CD14-positive monocyte (primary cell): ENCODE measurements around the gene ATPAF1. TPM values are rescaled to one million over a fixed set of nuclear protein-coding genes. Genes with fewer than 3 reads are reported as not detected.

Experiments
- DNase-seq, 3 donors: peaks; one replicate each; pipeline ENCODE4 v3.0.0-alpha.2; 2011 to 2022
- H2AFZ ChIP-seq: 2 replicates; pipeline ENCODE4 v1.6.0; 2012; ENCODE audit warnings: mild to moderate bottlenecking, low read depth, low read length, inconsistent platforms; ENCODE audit not compliant: insufficient read depth, poor library complexity, severe bottlenecking
- H3K27ac ChIP-seq, 2 donors: 1 replicate in 1 of 2; 2 replicates in 1 of 2; pipeline ENCODE4 v1.5.1; 2012 to 2013; ENCODE audit warnings: low read length in 2 of 2, control low read depth in 1 of 2, inconsistent platforms in 1 of 2, low read depth in 1 of 2, mild to moderate bottlenecking in 1 of 2
- H3K27me3 ChIP-seq, 2 donors: one replicate each; pipeline versions ENCODE4 v1.6.0 to v1.6.1; 2011 to 2013; ENCODE audit warnings: low read length in 2 of 2; ENCODE audit not compliant: control insufficient read depth in 2 of 2, insufficient read depth in 2 of 2
- H3K36me3 ChIP-seq, 2 donors: replicated peaks in 1 of 2; 1 replicate in 1 of 2; 2 replicates in 1 of 2; pipeline versions ENCODE4 v1.5.1 to v1.6.1; 2012 to 2013; ENCODE audit warnings: low read length in 2 of 2, control low read depth in 1 of 2, inconsistent platforms in 1 of 2, mild to moderate bottlenecking in 1 of 2; ENCODE audit not compliant: insufficient read depth in 2 of 2, control insufficient read depth in 1 of 2
- H3K4me1 ChIP-seq, 2 donors: 1 replicate in 1 of 2; 2 replicates in 1 of 2; pipeline versions ENCODE4 v1.5.1 to v1.6.1; 2012 to 2013; ENCODE audit warnings: low read length in 2 of 2, control low read depth in 1 of 2, inconsistent platforms in 1 of 2, mild to moderate bottlenecking in 1 of 2, moderate library complexity in 1 of 2; ENCODE audit not compliant: insufficient read depth in 2 of 2, control insufficient read depth in 1 of 2
- H3K4me2 ChIP-seq: replicated peaks from 2 replicates; pipeline ENCODE3; 2012; ENCODE audit warnings: low read length, moderate library complexity, mild to moderate bottlenecking; ENCODE audit not compliant: poor library complexity, severe bottlenecking; ENCODE audit errors: extremely low read depth
- H3K4me3 ChIP-seq, 3 experiments: fragments of 200-600 bp in 1 of 3; sonication (generic) in 1 of 3; replicated peaks in 1 of 3; 1 replicate in 2 of 3; 2 replicates in 1 of 3; pipeline ENCODE4 v1.5.1; 2011 to 2013; ENCODE audit warnings: low read length in 3 of 3, mild to moderate bottlenecking in 3 of 3, control low read depth in 2 of 3, low read depth in 2 of 3, inconsistent platforms in 1 of 3, moderate library complexity in 1 of 3
- H3K79me2 ChIP-seq: 2 replicates; pipeline ENCODE4 v1.6.0; 2012; ENCODE audit warnings: mild to moderate bottlenecking, control low read depth, inconsistent platforms, low read length, moderate library complexity; ENCODE audit not compliant: insufficient read depth
- H3K9ac ChIP-seq: 2 replicates; pipeline ENCODE4 v1.6.0; 2017; ENCODE audit warnings: low read length, mild to moderate bottlenecking; ENCODE audit not compliant: insufficient read depth, poor library complexity, severe bottlenecking
- H3K9me3 ChIP-seq, 2 donors: replicated peaks in 1 of 2; 1 replicate in 1 of 2; 2 replicates in 1 of 2; pipeline versions ENCODE4 v1.5.1 to v1.6.1; 2012 to 2013; ENCODE audit warnings: low read length in 2 of 2, control low read depth in 1 of 2; ENCODE audit not compliant: control insufficient read depth in 1 of 2, insufficient read depth in 1 of 2
- H4K20me1 ChIP-seq: 2 replicates; pipeline ENCODE4 v1.6.0; 2012; ENCODE audit warnings: mild to moderate bottlenecking, low read length, control low read depth, moderate library complexity; ENCODE audit not compliant: insufficient read depth
- H3K27ac Mint-ChIP-seq, 7 donors: one replicate each; pipeline ENCODE4 v1.8.0; 2020; ENCODE audit warnings: mild to moderate bottlenecking in 7 of 7, mixed read lengths in 7 of 7, moderate library complexity in 6 of 7, inconsistent platforms in 2 of 7
- H3K27me3 Mint-ChIP-seq, 3 donors: one replicate each; pipeline ENCODE4 v1.8.0; 2021 to 2022; ENCODE audit warnings: low read depth in 3 of 3, mild to moderate bottlenecking in 3 of 3, mixed read lengths in 3 of 3, moderate library complexity in 3 of 3, inconsistent platforms in 1 of 3
- H3K36me3 Mint-ChIP-seq, 2 donors: one replicate each; pipeline ENCODE4 v1.8.0; 2020; ENCODE audit warnings: mixed read lengths in 2 of 2, inconsistent platforms in 1 of 2, mild to moderate bottlenecking in 1 of 2
- H3K4me1 Mint-ChIP-seq: one replicate; pipeline ENCODE4 v1.8.0; 2020; ENCODE audit warnings: mild to moderate bottlenecking, mixed read lengths
- H3K4me3 Mint-ChIP-seq, 2 donors: one replicate each; pipeline ENCODE4 v1.8.0; 2020; ENCODE audit warnings: mild to moderate bottlenecking in 2 of 2, mixed read lengths in 2 of 2, moderate library complexity in 1 of 2
- H3K9me3 Mint-ChIP-seq, 7 donors: one replicate each; pipeline ENCODE4 v1.8.0; 2020 to 2022; ENCODE audit warnings: mixed read lengths in 7 of 7, mild to moderate bottlenecking in 6 of 7, moderate library complexity in 6 of 7, inconsistent platforms in 2 of 7
- WGBS: methylation state at CpG from one replicate; pipeline ENCODE4 v1.1.5; 2013; ENCODE audit warnings: missing lambda C conversion rate; ENCODE audit not compliant: insufficient coverage; 5-methylcytosine and 5-hydroxymethylcytosine counted together
- intact Hi-C, 2 donors: fragments of 100-400 bp; cut with micrococcal nuclease; formaldehyde crosslinking; loops; one replicate each; pipeline versions ENCODE4 v1.15.0 to v1.15.1; 2023
- polyA plus RNA-seq, 3 donors: library from polyadenylated mRNA; depleted of rRNA in 1 of 3; unstranded in 2 of 3; stranded (reverse) in 1 of 3; fragments of 300-500 nt in 2 of 3; fragments of >200 nt in 1 of 3; fragmentation: Illumina TruSeq in 2 of 3; gene quantifications; 1 replicate in 2 of 3; 2 replicates in 1 of 3; pipeline ENCODE4 v1.2.3, GENCODE V29; 2012 to 2021
- TF ChIP-seq, protein P1 (sequence below): fragments of 200-600 bp; IDR thresholded peaks from one replicate; pipeline ENCODE4 v1.8.0; 2022; ENCODE audit warnings: antibody characterized with exemption, mild to moderate bottlenecking

Gene ATPAF1
- polyA plus RNA-seq, 3 donors = 16.9 to 45.4 (median 33.4) TPM

DNA sequence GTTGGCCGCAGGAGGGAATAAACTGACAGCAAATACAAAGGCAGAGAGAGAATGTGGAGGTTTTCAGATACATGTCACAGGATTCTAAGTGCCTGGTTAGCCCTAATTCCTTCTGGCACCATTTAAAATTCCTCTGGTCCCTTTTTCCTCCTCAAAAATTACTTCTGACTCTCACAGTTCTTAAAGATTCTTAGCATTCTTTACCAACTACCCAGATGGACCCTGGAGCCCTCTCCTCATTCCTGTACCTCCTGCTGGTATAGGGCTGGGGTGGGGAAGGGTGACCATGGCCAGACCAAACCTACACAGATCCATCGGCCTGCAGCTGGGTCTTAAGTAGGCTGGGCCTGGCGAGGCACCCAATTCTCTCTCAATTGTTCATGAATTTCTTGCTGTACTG, 71.3 kb downstream of the ATPAF1 start:
- Mint-ChIP-seq H3K4me3 (no peak overlapping the region), H3K36me3 (peaks cover 53 to 63% of the 10 kb centered on the region in 2 donors), H3K4me1 (peaks cover 86% of the 10 kb centered on the region), H3K27ac (peak overlapping the region in 4 of 7 donors; percentile 64 to 95 (median 72)), H3K27me3 (no peaks in the 10 kb centered on the region), H3K9me3 (no peaks in the 10 kb centered on the region)
- Histone ChIP-seq H3K9me3 (no peaks in the 10 kb centered on the region), H2AFZ (no peak overlapping the region), H3K36me3 (peaks cover 11 to 24% of the 10 kb centered on the region in 2 donors), H3K27me3 (no peaks in the 10 kb centered on the region), H3K27ac (peak overlapping the region in 1 of 2 donors; percentile 82), H3K4me2 (no peak overlapping the region), H3K79me2 (peaks cover 69% of the 10 kb centered on the region), H3K4me3 (no peak overlapping the region), H3K4me1 (peaks cover 59 to 78% of the 10 kb centered on the region in 2 donors), H3K9ac (no peak overlapping the region), H4K20me1 (peaks cover 41% of the 10 kb centered on the region)
- no CpG with 5 or more reads among the region's 3 CpGs for WGBS
- DNase-seq = no peak
- TF ChIP-seq, protein P1, sequence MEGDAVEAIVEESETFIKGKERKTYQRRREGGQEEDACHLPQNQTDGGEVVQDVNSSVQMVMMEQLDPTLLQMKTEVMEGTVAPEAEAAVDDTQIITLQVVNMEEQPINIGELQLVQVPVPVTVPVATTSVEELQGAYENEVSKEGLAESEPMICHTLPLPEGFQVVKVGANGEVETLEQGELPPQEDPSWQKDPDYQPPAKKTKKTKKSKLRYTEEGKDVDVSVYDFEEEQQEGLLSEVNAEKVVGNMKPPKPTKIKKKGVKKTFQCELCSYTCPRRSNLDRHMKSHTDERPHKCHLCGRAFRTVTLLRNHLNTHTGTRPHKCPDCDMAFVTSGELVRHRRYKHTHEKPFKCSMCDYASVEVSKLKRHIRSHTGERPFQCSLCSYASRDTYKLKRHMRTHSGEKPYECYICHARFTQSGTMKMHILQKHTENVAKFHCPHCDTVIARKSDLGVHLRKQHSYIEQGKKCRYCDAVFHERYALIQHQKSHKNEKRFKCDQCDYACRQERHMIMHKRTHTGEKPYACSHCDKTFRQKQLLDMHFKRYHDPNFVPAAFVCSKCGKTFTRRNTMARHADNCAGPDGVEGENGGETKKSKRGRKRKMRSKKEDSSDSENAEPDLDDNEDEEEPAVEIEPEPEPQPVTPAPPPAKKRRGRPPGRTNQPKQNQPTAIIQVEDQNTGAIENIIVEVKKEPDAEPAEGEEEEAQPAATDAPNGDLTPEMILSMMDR = no peak
- intact Hi-C loops = no loop called here

DNA sequence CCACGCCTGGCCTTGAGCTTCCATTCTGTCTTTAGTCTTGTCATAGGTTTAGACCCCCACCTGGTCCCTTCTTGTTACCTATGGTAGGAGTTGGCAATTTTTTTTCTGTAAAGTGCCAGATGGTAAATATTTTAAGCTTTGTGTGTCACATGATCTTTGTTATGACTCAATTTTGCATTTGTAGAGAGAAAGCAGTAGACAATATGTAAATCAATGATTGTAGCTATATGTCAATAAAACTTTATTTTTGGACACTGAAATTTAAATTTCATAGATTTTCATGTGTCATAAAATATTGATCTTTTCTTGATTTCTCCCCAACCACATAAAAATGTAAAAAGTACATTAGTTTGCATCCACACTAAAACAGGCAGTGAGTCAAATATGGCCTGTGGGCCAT, 72.1 kb downstream of the ATPAF1 start:
- H3K9me3 ChIP-seq = no peaks in the 10 kb centered on the region
- H3K79me2 ChIP-seq = peaks cover 61% of the 10 kb centered on the region
- no peak overlapping the region for H3K4me3 ChIP-seq
- no peaks in the 10 kb centered on the region for H3K27me3 ChIP-seq
- Mint-ChIP-seq H3K27ac (peak overlapping the region; percentile 86 to 98 (median 95)), H3K36me3 (peaks cover 53 to 63% of the 10 kb centered on the region in 2 donors), H3K4me3 (no peak overlapping the region), H3K4me1 (peaks cover 78% of the 10 kb centered on the region), H3K27me3 (no peaks in the 10 kb centered on the region), H3K9me3 (no peaks in the 10 kb centered on the region)
- no peak overlapping the region for H3K4me2 ChIP-seq
- H4K20me1 ChIP-seq = peaks cover 34% of the 10 kb centered on the region
- peaks cover 19 to 32% of the 10 kb centered on the region in 2 donors for H3K36me3 ChIP-seq
- WGBS = no CpG with 5 or more reads among the region's 1 CpG
- peak overlapping the region; percentile 82 to 92 for H3K27ac ChIP-seq
- no peak for DNase-seq
- intact Hi-C loops = no loop called here
- TF ChIP-seq, protein P1 = no peak
- H3K4me1 ChIP-seq = peaks cover 51 to 70% of the 10 kb centered on the region in 2 donors
- no peak overlapping the region for H3K9ac ChIP-seq
- no peak overlapping the region for H2AFZ ChIP-seq
